A549 (cell line): ENCODE data around the gene TJP3. TPM values are rescaled to one million over a fixed set of nuclear protein-coding genes. Genes with fewer than 3 reads are reported as not detected.

Experiments
- ATAC-seq, 2 experiments: fragments of 200-7000 bp in 1 of 2; fragments of >200 bp in 1 of 2; cut with Nextera tagmentation in 1 of 2; cut with Tn5 transposase in 1 of 2; 3 replicates each; pipeline versions ENCODE4 v1.8.0 to v1.9.1; 2018 to 2020; ENCODE audit warnings: mild to moderate bottlenecking in 1 of 2, moderate library complexity in 1 of 2
- CTCF ChIA-PET: fragments of 300-600 bp; sonication (Branson Sonifier 250); formaldehyde crosslinking; extraction: SDS; loops from one replicate; lab custom pipeline; 2021; ENCODE audit warnings: antibody characterized with exemption, inconsistent platforms; lab: Yijun Ruan, JAX
- POLR2A ChIA-PET: fragments of 350-600 bp; formaldehyde crosslinking; extraction: SDS; loops from one replicate; lab custom pipeline; 2021; ENCODE audit warnings: antibody characterized with exemption, inconsistent platforms; lab: Yijun Ruan, JAX
- DNase-seq, 2 experiments: peaks; one replicate each; pipeline versions ENCODE4 v3.0.0 to v3.0.0-alpha.2; 2011 to 2016; ENCODE audit warnings: low read depth in 1 of 2, low spot score in 1 of 2
- FAIRE-seq: peaks from 2 replicates; lab custom pipeline; 2011; peaks lifted over from hg19 to GRCh38; lab: Jason Lieb, UNC
- H3K27ac ChIP-seq, 2 experiments: fragments of >200 bp; sonication (Bioruptor Twin); formaldehyde crosslinking; 3 replicates each; pipeline ENCODE4 v1.5.1; 2016 to 2017
- H3K4me1 ChIP-seq: fragments of >200 bp; sonication (Bioruptor Twin); formaldehyde crosslinking; 3 replicates; pipeline ENCODE4 v1.6.1; 2016
- H3K4me2 ChIP-seq: fragments of >200 bp; sonication (Bioruptor Twin); formaldehyde crosslinking; 3 replicates; pipeline ENCODE4 v1.6.1; 2016
- H3K4me3 ChIP-seq: fragments of >200 bp; sonication (Bioruptor Twin); formaldehyde crosslinking; 3 replicates; pipeline ENCODE4 v1.5.1; 2016
- H3K9me3 ChIP-seq: fragments of >200 bp; sonication (Bioruptor Twin); formaldehyde crosslinking; 3 replicates; pipeline ENCODE4 v1.6.1; 2016
- BHLHE40 ChIP-seq: IDR thresholded peaks from 2 replicates; pipeline ENCODE4 v1.6.1; 2012; ENCODE audit warnings: low read depth, low read length, inconsistent platforms
- EHMT2 ChIP-seq: fragments of 200-600 bp; sonication (generic); IDR thresholded peaks from 2 replicates; pipeline ENCODE4 v1.6.1; 2016; ENCODE audit warnings: antibody characterized with exemption, low read depth, mild to moderate bottlenecking, moderate library complexity
- FOXS1 ChIP-seq: fragments of 250-450 bp; sonication (Bioruptor Pico); IDR thresholded peaks from 2 replicates; pipeline ENCODE4 v1.5.0; 2020; ENCODE audit warnings: mild to moderate bottlenecking, moderate library complexity
- GATA3 ChIP-seq: IDR thresholded peaks from 2 replicates; pipeline ENCODE4 v1.6.1; 2012; ENCODE audit warnings: borderline replicate concordance
- HEYL ChIP-seq: fragments of 250-450 bp; sonication (Bioruptor Pico); IDR thresholded peaks from 2 replicates; pipeline ENCODE4 v1.8.0; 2021; ENCODE audit warnings: mild to moderate bottlenecking, moderate library complexity
- JUN ChIP-seq, 2 experiments: fragments of >200 bp; sonication (Bioruptor Twin); formaldehyde crosslinking; IDR thresholded peaks; 2 replicates in 1 of 2; 3 replicates in 1 of 2; pipeline ENCODE4 v1.6.1; 2016 to 2017
- KDM5A ChIP-seq: fragments of 200-600 bp; sonication (generic); IDR thresholded peaks from 2 replicates; pipeline ENCODE4 v1.6.1; 2016; ENCODE audit warnings: antibody characterized with exemption, mild to moderate bottlenecking
- MAFK ChIP-seq: fragments of 450-650 bp; IDR thresholded peaks from 2 replicates; pipeline ENCODE4 v1.6.1; 2014; ENCODE audit not compliant: partially characterized antibody
- MAZ ChIP-seq: fragments of 150-350 bp; IDR thresholded peaks from 2 replicates; pipeline ENCODE4 v1.6.1; 2014; ENCODE audit warnings: antibody characterized with exemption, low read depth, low read length, borderline replicate concordance
- MYC ChIP-seq: IDR thresholded peaks from 2 replicates; pipeline ENCODE4 v1.6.1; 2012; ENCODE audit warnings: mild to moderate bottlenecking, inconsistent platforms, low read length, improper control_type of control experiment, borderline replicate concordance
- NFE2L2 ChIP-seq: fragments of 150-350 bp; conservative IDR thresholded peaks from 2 replicates; pipeline ENCODE4 v1.6.1; 2014; ENCODE audit warnings: low read length
- NPAS2 ChIP-seq: fragments of 250-450 bp; sonication (Bioruptor Pico); IDR thresholded peaks from 2 replicates; pipeline ENCODE4 v1.8.0; 2022; ENCODE audit warnings: mild to moderate bottlenecking, moderate library complexity, borderline replicate concordance
- NR3C1 ChIP-seq: fragments of >200 bp; sonication (Bioruptor Twin); formaldehyde crosslinking; IDR thresholded peaks from 3 replicates; pipeline ENCODE4 v1.6.1; 2017
- RAD21 ChIP-seq, 2 experiments: fragments of >200 bp in 1 of 2; sonication (Bioruptor Twin) in 1 of 2; formaldehyde crosslinking in 1 of 2; IDR thresholded peaks in 1 of 2; conservative IDR thresholded peaks in 1 of 2; 2 replicates in 1 of 2; 3 replicates in 1 of 2; pipeline ENCODE4 v1.6.1; 2012 to 2018; ENCODE audit warnings: inconsistent platforms in 1 of 2
- SMC3 ChIP-seq: fragments of >200 bp; sonication (Bioruptor Twin); formaldehyde crosslinking; IDR thresholded peaks from 3 replicates; pipeline ENCODE4 v1.6.1; 2018; ENCODE audit warnings: inconsistent platforms
- ZC3H11A ChIP-seq: fragments of 450-650 bp; IDR thresholded peaks from 2 replicates; pipeline ENCODE4 v1.6.1; 2014; ENCODE audit warnings: antibody characterized with exemption, mild to moderate bottlenecking
- WGBS: methylation state at CpG from one replicate; pipeline ENCODE4 v1.1.6; 2017; ENCODE audit errors: missing lambda C conversion rate; 5-methylcytosine and 5-hydroxymethylcytosine counted together
- polyA plus RNA-seq, 4 experiments: library from polyadenylated mRNA; depleted of rRNA in 3 of 4; stranded (reverse); fragments of >200 nt; fragmentation: RNase III in 1 of 4; extraction: RNeasy Plus Mini Kit Qiagen cat#74134 plus additional on column Dnase treatment in 1 of 4; gene quantifications; 2 replicates in 3 of 4; 3 replicates in 1 of 4; pipeline ENCODE4 v1.2.3, GENCODE V29; 2011 to 2017
- TF ChIP-seq, protein P1 (sequence below): fragments of 200-600 bp; sonication (generic); IDR thresholded peaks from 2 replicates; pipeline ENCODE4 v1.6.1; 2016; ENCODE audit warnings: antibody characterized with exemption, mild to moderate bottlenecking, moderate library complexity
- TF ChIP-seq, protein P2 (sequence below): fragments of 250-450 bp; sonication (Bioruptor Pico); IDR thresholded peaks from 2 replicates; pipeline ENCODE4 v1.5.0; 2020; ENCODE audit warnings: low read depth, mild to moderate bottlenecking, moderate library complexity
- TF ChIP-seq, protein P3 (sequence below): fragments of 450-650 bp; IDR thresholded peaks from 2 replicates; pipeline ENCODE4 v1.6.1; 2014; ENCODE audit warnings: antibody characterized with exemption

TJP3 gene
- polyA plus RNA-seq, 2 of the 4 experiments (the other 2 are of a cell fraction) = 1.5 to 2.3 TPM

DNA sequence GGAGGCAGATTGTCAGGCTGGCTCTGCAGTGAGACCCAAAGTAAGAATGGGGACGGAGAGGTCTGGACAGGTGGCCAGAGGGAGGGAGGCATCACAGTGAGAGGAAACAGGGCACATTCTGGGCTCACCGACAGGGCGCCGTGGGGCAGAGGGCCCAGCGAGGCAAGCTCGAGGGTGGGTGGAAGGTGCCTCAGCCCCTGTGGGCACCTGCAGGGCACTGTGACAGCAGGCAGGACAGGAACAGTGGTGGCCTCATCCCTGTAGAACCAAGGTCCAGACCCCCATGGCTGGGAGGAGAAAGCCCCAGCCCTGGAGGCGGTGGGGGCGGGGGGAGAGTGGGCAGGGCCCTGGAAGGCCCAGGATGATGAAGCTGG is 35.6 kb upstream of the TJP3 start:
- FAIRE-seq (no peak), DNase-seq (no peak), ATAC-seq (no peak)
- Histone ChIP-seq H3K27ac (no peak overlapping the region), H3K4me1 (peaks cover 19% of the 10 kb centered on the region), H3K4me3 (no peak overlapping the region), H3K9me3 (no peaks in the 10 kb centered on the region), H3K4me2 (no peak overlapping the region)
- CTCF ChIA-PET = interaction anchor here (0.9 kb wide), 1 partner anchor 97 kb away, joined by 3 read pairs; no protein-coding TSS in a partner anchor
- POLR2A ChIA-PET = no interaction called here
- TF ChIP-seq KDM5A (no peak), NR3C1 (no peak), EHMT2 (no peak), RAD21 (conservative IDR thresholded peaks at IDR 0.05 in 1 of 2, IDR thresholded peaks at IDR 0.05 in 1 of 2) (no peak), HEYL (CRISPR knock-in tag) (no peak), JUN (IDR thresholded peaks at IDR 0.05) (no peak), SMC3 (no peak), MYC (no peak), ZC3H11A (no peak), FOXS1 (CRISPR knock-in tag) (no peak), NPAS2 (no peak), MAFK (no peak), GATA3 (no peak), BHLHE40 (no peak), MAZ (no peak), NFE2L2 (no peak)
- TF ChIP-seq, protein P1, sequence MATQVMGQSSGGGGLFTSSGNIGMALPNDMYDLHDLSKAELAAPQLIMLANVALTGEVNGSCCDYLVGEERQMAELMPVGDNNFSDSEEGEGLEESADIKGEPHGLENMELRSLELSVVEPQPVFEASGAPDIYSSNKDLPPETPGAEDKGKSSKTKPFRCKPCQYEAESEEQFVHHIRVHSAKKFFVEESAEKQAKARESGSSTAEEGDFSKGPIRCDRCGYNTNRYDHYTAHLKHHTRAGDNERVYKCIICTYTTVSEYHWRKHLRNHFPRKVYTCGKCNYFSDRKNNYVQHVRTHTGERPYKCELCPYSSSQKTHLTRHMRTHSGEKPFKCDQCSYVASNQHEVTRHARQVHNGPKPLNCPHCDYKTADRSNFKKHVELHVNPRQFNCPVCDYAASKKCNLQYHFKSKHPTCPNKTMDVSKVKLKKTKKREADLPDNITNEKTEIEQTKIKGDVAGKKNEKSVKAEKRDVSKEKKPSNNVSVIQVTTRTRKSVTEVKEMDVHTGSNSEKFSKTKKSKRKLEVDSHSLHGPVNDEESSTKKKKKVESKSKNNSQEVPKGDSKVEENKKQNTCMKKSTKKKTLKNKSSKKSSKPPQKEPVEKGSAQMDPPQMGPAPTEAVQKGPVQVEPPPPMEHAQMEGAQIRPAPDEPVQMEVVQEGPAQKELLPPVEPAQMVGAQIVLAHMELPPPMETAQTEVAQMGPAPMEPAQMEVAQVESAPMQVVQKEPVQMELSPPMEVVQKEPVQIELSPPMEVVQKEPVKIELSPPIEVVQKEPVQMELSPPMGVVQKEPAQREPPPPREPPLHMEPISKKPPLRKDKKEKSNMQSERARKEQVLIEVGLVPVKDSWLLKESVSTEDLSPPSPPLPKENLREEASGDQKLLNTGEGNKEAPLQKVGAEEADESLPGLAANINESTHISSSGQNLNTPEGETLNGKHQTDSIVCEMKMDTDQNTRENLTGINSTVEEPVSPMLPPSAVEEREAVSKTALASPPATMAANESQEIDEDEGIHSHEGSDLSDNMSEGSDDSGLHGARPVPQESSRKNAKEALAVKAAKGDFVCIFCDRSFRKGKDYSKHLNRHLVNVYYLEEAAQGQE = no peak
- TF ChIP-seq, protein P2, sequence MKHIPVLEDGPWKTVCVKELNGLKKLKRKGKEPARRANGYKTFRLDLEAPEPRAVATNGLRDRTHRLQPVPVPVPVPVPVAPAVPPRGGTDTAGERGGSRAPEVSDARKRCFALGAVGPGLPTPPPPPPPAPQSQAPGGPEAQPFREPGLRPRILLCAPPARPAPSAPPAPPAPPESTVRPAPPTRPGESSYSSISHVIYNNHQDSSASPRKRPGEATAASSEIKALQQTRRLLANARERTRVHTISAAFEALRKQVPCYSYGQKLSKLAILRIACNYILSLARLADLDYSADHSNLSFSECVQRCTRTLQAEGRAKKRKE (CRISPR knock-in tag) = no peak
- TF ChIP-seq, protein P3, sequence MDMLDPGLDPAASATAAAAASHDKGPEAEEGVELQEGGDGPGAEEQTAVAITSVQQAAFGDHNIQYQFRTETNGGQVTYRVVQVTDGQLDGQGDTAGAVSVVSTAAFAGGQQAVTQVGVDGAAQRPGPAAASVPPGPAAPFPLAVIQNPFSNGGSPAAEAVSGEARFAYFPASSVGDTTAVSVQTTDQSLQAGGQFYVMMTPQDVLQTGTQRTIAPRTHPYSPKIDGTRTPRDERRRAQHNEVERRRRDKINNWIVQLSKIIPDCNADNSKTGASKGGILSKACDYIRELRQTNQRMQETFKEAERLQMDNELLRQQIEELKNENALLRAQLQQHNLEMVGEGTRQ = no peak
- WGBS = 88% methylated on average over 6 of the region's 8 CpGs

DNA sequence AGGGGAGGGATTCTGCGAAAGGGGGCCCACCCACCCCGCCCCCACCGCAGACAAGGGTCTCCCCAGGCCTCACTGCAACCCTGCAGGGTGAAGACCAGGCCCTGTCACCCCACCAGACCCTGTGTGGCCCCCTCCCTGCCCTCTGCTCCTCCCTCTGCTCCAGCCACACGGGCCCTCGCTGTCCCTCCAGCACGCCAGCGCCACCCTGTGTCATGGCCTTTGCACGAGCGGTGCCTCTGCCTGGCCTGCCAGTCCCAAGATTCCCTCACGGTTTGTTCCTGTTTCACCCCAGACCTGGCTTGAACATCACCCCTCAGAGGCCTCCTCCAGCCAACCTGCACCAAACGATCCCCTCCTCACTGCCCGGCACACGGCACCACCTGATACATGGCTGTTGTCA is 35.2 kb upstream of the TJP3 start:
- FAIRE-seq (no peak), DNase-seq (no peak), ATAC-seq (no peak)
- 91% methylated on average over 10 of the region's 13 CpGs for WGBS
- CTCF ChIA-PET = no interaction called here
- Histone ChIP-seq H3K4me1 (peaks cover 19% of the 10 kb centered on the region), H3K9me3 (no peaks in the 10 kb centered on the region), H3K27ac (no peak overlapping the region), H3K4me3 (no peak overlapping the region), H3K4me2 (no peak overlapping the region)
- POLR2A ChIA-PET = no interaction called here
- TF ChIP-seq, protein P2 (CRISPR knock-in tag) = no peak
